ENCODE measurements around the gene USP14. TPM values are rescaled to one million over a fixed set of nuclear protein-coding genes. Genes with fewer than 3 reads are reported as not detected.

USP14 gene
- total and polyA plus RNA-seq, 4 donors: 22.8 to 41.2 (median 31.7) TPM

- no peak overlapping the region for H3K27ac ChIP-seq (ENCODE audit: low read depth in 1 of 2, low read length in 1 of 2)
- 70 to 88% methylated on average over 5 of the region's 5 CpGs for WGBS, 2 donors
- ATAC-seq (ENCODE audit: insufficient read depth, low FRiP score): no peak
Observed at GRCh38 chr18:217532-218336, 59.4 kb downstream of the USP14 start.

DNA sequence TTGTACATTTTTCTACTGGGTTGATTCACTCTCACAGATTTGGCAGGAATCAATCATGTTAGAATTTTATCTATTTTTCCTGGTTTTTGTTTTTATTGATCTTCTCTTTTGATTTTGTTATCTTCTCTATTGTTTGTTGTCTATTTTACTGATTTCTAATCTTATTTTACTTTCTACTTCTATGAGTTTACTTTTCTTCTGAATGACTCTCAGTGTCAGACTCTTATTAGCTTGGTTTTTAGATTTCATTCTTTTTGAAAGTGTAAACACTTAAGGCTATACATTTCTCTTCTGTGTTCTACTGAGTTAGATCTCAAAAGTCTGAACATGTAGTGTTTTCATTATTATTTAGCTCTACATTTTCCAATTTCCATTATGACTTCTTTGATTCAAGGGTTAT lies 62.4 kb downstream of the USP14 start:
- no peak for ATAC-seq (ENCODE audit: insufficient read depth, low FRiP score)
- H3K27ac ChIP-seq (ENCODE audit: low read depth in 1 of 2, low read length in 1 of 2): no peak overlapping the region
- H3K4me1 ChIP-seq (ENCODE audit: control insufficient read depth in 5 of 5, insufficient read depth in 5 of 5, low read length in 5 of 5): no peaks in the 10 kb centered on the region
- no peak for TF ChIP-seq CTCF (IDR thresholded peaks at IDR 0.05; ENCODE audit: control extremely low read depth, extremely low read depth)
- H3K36me3 ChIP-seq (ENCODE audit: control insufficient read depth in 4 of 4, insufficient read depth in 4 of 4, low read length in 4 of 4): peaks cover 9 to 40% (median 35%) of the 10 kb centered on the region in 4 donors
- no peak for DNase-seq
- no peaks in the 10 kb centered on the region for H3K27me3 ChIP-seq (ENCODE audit: control insufficient read depth in 3 of 3, insufficient read depth in 3 of 3, low read length in 2 of 3)
- no peak overlapping the region for H3K9ac ChIP-seq (ENCODE audit: insufficient read depth in 1 of 2, low read length in 2 of 2)
- H3K9me3 ChIP-seq (ENCODE audit: control insufficient read depth in 4 of 4, insufficient read depth in 3 of 4, low read length in 3 of 4): no peaks in the 10 kb centered on the region
- H3K4me3 ChIP-seq: no peak overlapping the region

More at GRCh38 chr18:217532-218336, 59.4 kb downstream of the USP14 start:
- Histone ChIP-seq H3K9ac (ENCODE audit: insufficient read depth in 1 of 2, low read length in 2 of 2) (no peak overlapping the region), H3K27me3 (ENCODE audit: control insufficient read depth in 3 of 3, insufficient read depth in 3 of 3, low read length in 2 of 3) (no peaks in the 10 kb centered on the region), H3K36me3 (ENCODE audit: control insufficient read depth in 4 of 4, insufficient read depth in 4 of 4, low read length in 4 of 4) (peaks cover 18 to 45% (median 32%) of the 10 kb centered on the region in 4 donors), H3K9me3 (ENCODE audit: control insufficient read depth in 4 of 4, insufficient read depth in 3 of 4, low read length in 3 of 4) (no peaks in the 10 kb centered on the region), H3K4me1 (ENCODE audit: control insufficient read depth in 5 of 5, insufficient read depth in 5 of 5, low read length in 5 of 5) (no peaks in the 10 kb centered on the region), H3K4me3 (no peak overlapping the region)
- DNase-seq: no peak
- TF ChIP-seq CTCF (IDR thresholded peaks at IDR 0.05; ENCODE audit: control extremely low read depth, extremely low read depth): no peak

DNA sequence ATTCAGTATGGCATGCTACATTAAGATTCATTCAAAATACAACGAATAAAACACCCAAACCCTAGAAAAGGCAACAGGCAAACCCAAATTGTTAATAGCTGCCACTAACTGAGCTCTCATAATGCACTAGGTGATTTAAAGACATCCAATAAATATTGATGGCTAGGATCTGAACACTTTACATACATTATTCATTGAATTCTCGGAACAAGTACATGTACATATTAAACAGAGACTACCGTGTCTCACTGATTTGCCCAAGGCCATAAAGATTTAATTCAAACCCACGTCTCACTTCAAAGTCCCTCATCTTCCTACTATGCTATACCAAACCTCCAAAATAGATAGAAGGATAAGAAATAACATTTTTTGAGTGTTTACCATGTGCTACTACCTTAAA lies 67.4 kb downstream of the USP14 start:
- Histone ChIP-seq H3K9me3 (ENCODE audit: control insufficient read depth in 4 of 4, insufficient read depth in 3 of 4, low read length in 3 of 4) (no peaks in the 10 kb centered on the region), H3K4me1 (ENCODE audit: control insufficient read depth in 5 of 5, insufficient read depth in 5 of 5, low read length in 5 of 5) (no peaks in the 10 kb centered on the region), H3K27me3 (ENCODE audit: control insufficient read depth in 3 of 3, insufficient read depth in 3 of 3, low read length in 2 of 3) (no peaks in the 10 kb centered on the region), H3K4me3 (no peak overlapping the region), H3K27ac (ENCODE audit: low read depth in 1 of 2, low read length in 1 of 2) (no peak overlapping the region), H3K36me3 (ENCODE audit: control insufficient read depth in 4 of 4, insufficient read depth in 4 of 4, low read length in 4 of 4) (peaks cover 7 to 36% (median 21%) of the 10 kb centered on the region in 4 donors), H3K9ac (ENCODE audit: insufficient read depth in 1 of 2, low read length in 2 of 2) (no peak overlapping the region)
- no peak for TF ChIP-seq CTCF (IDR thresholded peaks at IDR 0.05; ENCODE audit: control extremely low read depth, extremely low read depth)
- ATAC-seq (ENCODE audit: insufficient read depth, low FRiP score) (no peak), DNase-seq (no peak)
- WGBS, 2 donors: 95 to 96% methylated on average over 4 of the region's 4 CpGs

Data from lung (tissue), 12 donors.